Mammary epithelial cell (primary cell): ENCODE results near the gene CD6.

Experiments used
- EZH2 ChIP-seq: IDR thresholded peaks from 2 replicates; pipeline ENCODE4 v1.6.1; 2012; ENCODE audit warnings: low read length, inconsistent platforms, borderline replicate concordance
- TF ChIP-seq, protein P1 (sequence below), 2 donors: IDR thresholded peaks in 1 of 2; conservative IDR thresholded peaks in 1 of 2; 2 replicates each; pipeline ENCODE4 v1.5.1; 2011 to 2012; ENCODE audit warnings: inconsistent platforms in 2 of 2, low read length in 2 of 2, mild to moderate bottlenecking in 2 of 2, control low read depth in 1 of 2, low read depth in 1 of 2; ENCODE audit not compliant: insufficient read depth in 1 of 2; ENCODE audit errors: extremely low read depth in 1 of 2

GRCh38 chr11:60950024-60950423 is 21.5 kb upstream of the CD6 start:
- no peak for TF ChIP-seq EZH2
- TF ChIP-seq, protein P1, sequence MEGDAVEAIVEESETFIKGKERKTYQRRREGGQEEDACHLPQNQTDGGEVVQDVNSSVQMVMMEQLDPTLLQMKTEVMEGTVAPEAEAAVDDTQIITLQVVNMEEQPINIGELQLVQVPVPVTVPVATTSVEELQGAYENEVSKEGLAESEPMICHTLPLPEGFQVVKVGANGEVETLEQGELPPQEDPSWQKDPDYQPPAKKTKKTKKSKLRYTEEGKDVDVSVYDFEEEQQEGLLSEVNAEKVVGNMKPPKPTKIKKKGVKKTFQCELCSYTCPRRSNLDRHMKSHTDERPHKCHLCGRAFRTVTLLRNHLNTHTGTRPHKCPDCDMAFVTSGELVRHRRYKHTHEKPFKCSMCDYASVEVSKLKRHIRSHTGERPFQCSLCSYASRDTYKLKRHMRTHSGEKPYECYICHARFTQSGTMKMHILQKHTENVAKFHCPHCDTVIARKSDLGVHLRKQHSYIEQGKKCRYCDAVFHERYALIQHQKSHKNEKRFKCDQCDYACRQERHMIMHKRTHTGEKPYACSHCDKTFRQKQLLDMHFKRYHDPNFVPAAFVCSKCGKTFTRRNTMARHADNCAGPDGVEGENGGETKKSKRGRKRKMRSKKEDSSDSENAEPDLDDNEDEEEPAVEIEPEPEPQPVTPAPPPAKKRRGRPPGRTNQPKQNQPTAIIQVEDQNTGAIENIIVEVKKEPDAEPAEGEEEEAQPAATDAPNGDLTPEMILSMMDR (conservative IDR thresholded peaks at IDR 0.05 in 1 of 2, IDR thresholded peaks at IDR 0.05 in 1 of 2; ENCODE audit: extremely low read depth in 1 of 2, insufficient read depth in 1 of 2, low read depth in 1 of 2, low read length in 2 of 2), result no peak
